ENCODE data around the gene SND1.

DNA sequence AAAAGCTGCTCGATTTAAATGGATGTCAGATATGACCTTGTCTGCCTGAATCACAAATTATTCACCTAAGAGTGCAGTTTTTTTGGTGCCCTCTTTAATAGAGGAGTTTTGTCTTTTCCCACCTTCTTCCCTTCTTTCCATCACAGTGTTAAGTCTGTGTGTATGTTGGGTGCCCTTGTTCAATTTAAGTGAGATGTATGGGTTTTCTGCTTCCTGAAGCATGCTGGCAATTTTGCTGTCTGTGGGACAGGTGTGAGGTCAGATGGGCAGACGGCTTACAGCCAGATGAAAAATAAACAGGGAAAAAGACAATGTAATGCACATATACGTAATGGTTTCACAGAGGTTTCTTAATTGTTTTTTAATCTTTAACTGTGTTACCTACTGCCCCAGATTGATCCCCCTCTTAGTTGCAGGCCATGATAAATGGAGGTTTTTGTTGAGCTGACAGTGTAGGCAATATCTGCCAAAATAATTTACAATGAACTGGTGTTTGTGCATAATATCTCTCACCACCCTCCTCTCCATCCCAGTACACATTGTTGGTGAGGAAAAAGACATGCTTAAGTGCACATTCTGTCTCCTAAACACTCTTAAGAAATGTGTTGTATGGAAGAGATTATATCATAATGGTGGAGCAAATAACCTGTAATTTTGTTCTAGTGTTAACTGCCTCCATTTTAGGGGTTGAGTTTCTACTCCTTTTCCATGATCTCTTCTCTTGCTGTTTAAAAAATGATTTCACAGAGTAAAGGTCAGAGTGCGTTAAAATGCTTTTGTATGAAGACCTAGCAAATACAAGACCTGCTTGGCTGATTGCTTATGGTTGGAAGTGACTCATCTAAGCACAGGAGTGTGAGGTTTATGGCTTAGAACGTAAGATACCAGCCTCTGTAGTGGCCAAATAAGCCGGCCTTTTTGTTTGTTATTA lies 255.4 kb downstream of the SND1 start:
- TF ChIP-seq, protein P1, sequence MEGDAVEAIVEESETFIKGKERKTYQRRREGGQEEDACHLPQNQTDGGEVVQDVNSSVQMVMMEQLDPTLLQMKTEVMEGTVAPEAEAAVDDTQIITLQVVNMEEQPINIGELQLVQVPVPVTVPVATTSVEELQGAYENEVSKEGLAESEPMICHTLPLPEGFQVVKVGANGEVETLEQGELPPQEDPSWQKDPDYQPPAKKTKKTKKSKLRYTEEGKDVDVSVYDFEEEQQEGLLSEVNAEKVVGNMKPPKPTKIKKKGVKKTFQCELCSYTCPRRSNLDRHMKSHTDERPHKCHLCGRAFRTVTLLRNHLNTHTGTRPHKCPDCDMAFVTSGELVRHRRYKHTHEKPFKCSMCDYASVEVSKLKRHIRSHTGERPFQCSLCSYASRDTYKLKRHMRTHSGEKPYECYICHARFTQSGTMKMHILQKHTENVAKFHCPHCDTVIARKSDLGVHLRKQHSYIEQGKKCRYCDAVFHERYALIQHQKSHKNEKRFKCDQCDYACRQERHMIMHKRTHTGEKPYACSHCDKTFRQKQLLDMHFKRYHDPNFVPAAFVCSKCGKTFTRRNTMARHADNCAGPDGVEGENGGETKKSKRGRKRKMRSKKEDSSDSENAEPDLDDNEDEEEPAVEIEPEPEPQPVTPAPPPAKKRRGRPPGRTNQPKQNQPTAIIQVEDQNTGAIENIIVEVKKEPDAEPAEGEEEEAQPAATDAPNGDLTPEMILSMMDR (IDR thresholded peaks at IDR 0.05; ENCODE audit: extremely low read depth in 1 of 2, insufficient read depth in 1 of 2, low read depth in 1 of 2, low read length in 2 of 2) = no peak
- TF ChIP-seq JUN (IDR thresholded peaks at IDR 0.05; ENCODE audit: borderline replicate concordance, insufficient read depth, insufficient read length, low read depth) = peak; percentile 73
- no peak for TF ChIP-seq POLR2A (IDR thresholded peaks at IDR 0.05; ENCODE audit: low read depth, low read length)
- TF ChIP-seq, protein P2, sequence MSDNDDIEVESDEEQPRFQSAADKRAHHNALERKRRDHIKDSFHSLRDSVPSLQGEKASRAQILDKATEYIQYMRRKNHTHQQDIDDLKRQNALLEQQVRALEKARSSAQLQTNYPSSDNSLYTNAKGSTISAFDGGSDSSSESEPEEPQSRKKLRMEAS (IDR thresholded peaks at IDR 0.05; ENCODE audit: insufficient read depth, insufficient read length) = no peak
- TF ChIP-seq POLR2AphosphoS5 (IDR thresholded peaks at IDR 0.05; ENCODE audit: insufficient read depth, low read depth, low read length) = no peak
- peak; percentile 81 for TF ChIP-seq FOS (IDR thresholded peaks at IDR 0.05; ENCODE audit: borderline replicate concordance, insufficient read depth, low read length)
- no peak for TF ChIP-seq EZH2 (IDR thresholded peaks at IDR 0.05; ENCODE audit: borderline replicate concordance, low read depth, low read length, severe bottlenecking)
- TF ChIP-seq MYC (IDR thresholded peaks at IDR 0.05; ENCODE audit: low read depth, low read length) = no peak

Measured in endothelial cell of umbilical vein (primary cell).